Transverse colon (tissue), 4 donors: Measurements from ENCODE around the gene TRIM22. TPM values are rescaled to one million over a fixed set of nuclear protein-coding genes. Genes with fewer than 3 reads are reported as not detected.
"Not testable (repeated sequence)": the region's sequence is repeated elsewhere in the genome, so short reads cannot be mapped to it uniquely, and the experiment has no call there.

Experiments used
- DNase-seq: peaks from one replicate; pipeline ENCODE4 v3.0.0-alpha.2; 2019
- H3K27ac ChIP-seq, 4 donors: fragments of 200-600 bp; sonication (generic); 2 replicates each; pipeline ENCODE4 v1.5.1; 2016 to 2018; ENCODE audit warnings: inconsistent platforms in 4 of 4
- H3K27me3 ChIP-seq: fragments of 200-600 bp; sonication (generic); 2 replicates; pipeline ENCODE4 v1.5.1; 2017; ENCODE audit warnings: inconsistent platforms
- H3K36me3 ChIP-seq, 4 donors: fragments of 200-600 bp; sonication (generic); 2 replicates each; pipeline ENCODE4 v1.5.1; 2017 to 2019; ENCODE audit warnings: inconsistent platforms in 4 of 4
- H3K4me1 ChIP-seq, 4 donors: fragments of 200-600 bp; sonication (generic); 2 replicates each; pipeline ENCODE4 v1.5.1; 2017 to 2020; ENCODE audit warnings: inconsistent platforms in 4 of 4
- H3K4me3 ChIP-seq, 4 donors: fragments of 200-600 bp; sonication (generic); 1 replicate in 1 of 4; 2 replicates in 3 of 4; pipeline versions ENCODE4 v1.5.1 to v1.6.1; 2017 to 2019; ENCODE audit warnings: inconsistent platforms in 4 of 4
- H3K9me3 ChIP-seq, 2 donors: fragments of 200-600 bp; sonication (generic); 2 replicates each; pipeline ENCODE4 v1.5.1; 2017 to 2019; ENCODE audit warnings: inconsistent platforms in 2 of 2
- EP300 ChIP-seq: sonication (generic); formaldehyde crosslinking; IDR thresholded peaks from one replicate; pipeline ENCODE4 v1.6.1; 2017; ENCODE audit warnings: antibody characterized with exemption, low read depth
- POLR2A ChIP-seq: fragments of 450-650 bp; IDR thresholded peaks from one replicate; pipeline ENCODE4 v1.6.1; 2016; ENCODE audit warnings: antibody characterized with exemption, mild to moderate bottlenecking, moderate library complexity
- POLR2AphosphoS5 ChIP-seq, 3 donors: sonication (generic); formaldehyde crosslinking; IDR thresholded peaks; one replicate each; pipeline ENCODE4 v1.6.1; 2016; ENCODE audit warnings: antibody characterized with exemption in 3 of 3
- WGBS, 2 donors: methylation state at CpG; one replicate each; pipeline ENCODE4 v1.1.5; 2018; ENCODE audit warnings: low coverage in 1 of 2; 5-methylcytosine and 5-hydroxymethylcytosine counted together
- in situ Hi-C, 4 donors: fragments of 200-750 bp; cut with MboI; loops; one replicate each; pipeline versions ENCODE4 v1.15.0 to v1.15.1; 2017; ENCODE audit warnings: low sequenced_read_pairs in 3 of 4, low pct_ligation_motif_present in 1 of 4, low pct_unique_long_range_greater_than_20kb in 1 of 4
- intact Hi-C: fragments of 100-400 bp; cut with DNase I; formaldehyde crosslinking; loops from one replicate; pipeline ENCODE4 v1.15.1; 2023; ENCODE audit warnings: low total_unique reads
- total RNA-seq, 4 donors: library from RNA; depleted of rRNA; stranded (reverse); fragments of >200 nt; gene quantifications; one replicate each; pipeline ENCODE4 v1.1.0, GENCODE V29; 2016
- TF ChIP-seq, protein P1 (sequence below), 5 experiments: fragments of 200-600 bp in 3 of 5; fragments of 450-650 bp in 2 of 5; sonication (generic) in 3 of 5; IDR thresholded peaks; 1 replicate in 2 of 5; 2 replicates in 3 of 5; pipeline ENCODE4 v1.5.1; 2016 to 2017; ENCODE audit warnings: antibody characterized with exemption in 5 of 5, inconsistent platforms in 3 of 5, mild to moderate bottlenecking in 2 of 5, moderate library complexity in 1 of 5

The TRIM22 gene
- total RNA-seq, 4 donors from 2014 or later, result 3.2 to 35.2 (median 21.4) TPM

DNA sequence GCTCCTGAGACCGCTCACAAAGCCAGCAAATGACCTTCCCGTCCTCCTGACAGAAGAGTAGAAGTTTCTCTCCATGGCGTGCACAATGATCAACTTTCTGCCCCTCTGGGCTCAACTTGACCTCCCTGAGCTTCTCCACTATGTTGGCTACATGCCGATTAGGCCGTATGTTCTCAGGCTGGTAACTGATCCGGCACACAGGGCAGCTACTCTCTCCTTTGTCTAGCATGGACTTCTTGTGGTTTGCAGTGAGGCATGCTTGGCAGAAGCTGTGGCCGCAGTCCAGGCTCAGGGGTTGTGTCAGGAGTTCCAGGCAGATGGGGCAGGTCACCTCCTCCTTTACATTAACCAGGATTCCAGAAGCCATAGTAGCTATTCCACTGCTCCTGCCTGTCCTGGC lies 9.8 kb upstream of the TRIM22 start:
- H3K9me3 ChIP-seq, result no peaks in the 10 kb centered on the region
- no peak for DNase-seq
- 93 to 100% methylated on average over 1 to 7 of the region's 7 CpGs for WGBS, 2 donors
- TF ChIP-seq POLR2A (no peak), POLR2AphosphoS5 (IDR thresholded peaks at IDR 0.05) (no peak), EP300 (no peak)
- TF ChIP-seq, protein P1, sequence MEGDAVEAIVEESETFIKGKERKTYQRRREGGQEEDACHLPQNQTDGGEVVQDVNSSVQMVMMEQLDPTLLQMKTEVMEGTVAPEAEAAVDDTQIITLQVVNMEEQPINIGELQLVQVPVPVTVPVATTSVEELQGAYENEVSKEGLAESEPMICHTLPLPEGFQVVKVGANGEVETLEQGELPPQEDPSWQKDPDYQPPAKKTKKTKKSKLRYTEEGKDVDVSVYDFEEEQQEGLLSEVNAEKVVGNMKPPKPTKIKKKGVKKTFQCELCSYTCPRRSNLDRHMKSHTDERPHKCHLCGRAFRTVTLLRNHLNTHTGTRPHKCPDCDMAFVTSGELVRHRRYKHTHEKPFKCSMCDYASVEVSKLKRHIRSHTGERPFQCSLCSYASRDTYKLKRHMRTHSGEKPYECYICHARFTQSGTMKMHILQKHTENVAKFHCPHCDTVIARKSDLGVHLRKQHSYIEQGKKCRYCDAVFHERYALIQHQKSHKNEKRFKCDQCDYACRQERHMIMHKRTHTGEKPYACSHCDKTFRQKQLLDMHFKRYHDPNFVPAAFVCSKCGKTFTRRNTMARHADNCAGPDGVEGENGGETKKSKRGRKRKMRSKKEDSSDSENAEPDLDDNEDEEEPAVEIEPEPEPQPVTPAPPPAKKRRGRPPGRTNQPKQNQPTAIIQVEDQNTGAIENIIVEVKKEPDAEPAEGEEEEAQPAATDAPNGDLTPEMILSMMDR (IDR thresholded peaks at IDR 0.05), result no peak
- peaks cover 0 to 21% (median 7%) of the 10 kb centered on the region in 4 donors for H3K36me3 ChIP-seq
- intact Hi-C loops, result loop anchor here (10.0 kb wide), 1 partner anchor 85 kb away; the partner anchor contains the start of gene TRIM6
- in situ Hi-C loops, result no loop called here
- H3K27ac ChIP-seq, result no peak overlapping the region
- H3K4me3 ChIP-seq, result no peak overlapping the region
- no peaks in the 10 kb centered on the region for H3K27me3 ChIP-seq
- peaks cover 0 to 19% (median 10%) of the 10 kb centered on the region in 4 donors for H3K4me1 ChIP-seq

DNA sequence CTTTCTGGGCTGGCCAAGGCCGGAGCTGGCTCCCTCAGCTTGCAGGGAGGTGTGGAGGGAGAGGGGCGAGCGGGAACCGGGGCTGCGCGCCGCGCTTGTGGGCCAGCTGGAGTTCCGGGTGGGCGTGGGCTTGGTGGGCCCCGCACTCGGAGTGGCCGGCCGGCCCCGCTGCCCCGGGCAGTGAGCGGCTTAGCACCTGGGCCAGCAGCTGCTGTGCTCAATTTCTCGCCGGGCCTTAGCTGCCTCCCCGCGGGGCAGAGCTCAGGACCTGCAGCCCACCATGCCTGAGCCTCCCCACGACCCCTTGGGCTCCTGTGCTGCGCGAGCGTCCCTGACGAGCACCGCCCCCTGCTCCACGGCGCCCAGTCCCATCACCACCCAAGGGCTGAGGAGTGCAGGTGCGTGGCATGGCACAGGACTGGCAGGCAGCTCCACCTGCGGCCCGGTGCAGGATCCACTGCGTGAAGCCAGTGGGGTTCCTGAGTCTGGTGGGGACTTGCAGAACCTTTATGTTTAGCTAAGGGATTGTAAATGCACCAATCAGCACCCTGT lies 6.6 kb upstream of the TRIM22 start:
- 87% methylated on average over 24 of the region's 33 CpGs; no CpG with 5 or more reads in 1 of the 2 donors for WGBS, 2 donors
- peaks cover 3 to 25% (median 13%) of the 10 kb centered on the region in 4 donors for H3K4me1 ChIP-seq
- DNase-seq, H3K27ac ChIP-seq, in situ Hi-C loops, H3K9me3 ChIP-seq, H3K4me3 ChIP-seq, H3K27me3 ChIP-seq: not testable (repeated sequence)
- intact Hi-C loops, result loop anchor here (10.0 kb wide), 1 partner anchor 88 kb away; the partner anchor contains the start of gene TRIM6
- peaks cover 0 to 14% (median 4%) of the 10 kb centered on the region in 4 donors for H3K36me3 ChIP-seq

DNA sequence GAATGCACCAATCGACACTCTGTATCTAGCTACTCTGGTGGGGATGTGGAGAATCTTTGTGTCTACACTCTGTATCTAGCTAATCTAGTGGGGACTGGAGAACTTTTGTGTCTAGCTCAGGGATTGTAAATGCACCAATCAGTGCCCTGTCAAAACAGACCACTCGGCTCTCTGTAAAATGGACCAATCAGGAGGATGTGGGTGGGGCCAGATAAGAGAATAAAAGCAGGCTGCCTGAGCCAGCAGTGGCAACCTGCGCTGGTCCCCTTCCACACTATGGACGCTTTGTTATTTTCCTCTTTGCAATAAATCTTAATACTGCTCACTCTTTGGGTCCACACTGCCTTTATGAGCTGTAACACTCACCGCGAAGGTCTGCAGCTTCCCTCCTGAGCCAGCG lies 6.0 kb upstream of the TRIM22 start:
- peaks cover 3 to 29% (median 13%) of the 10 kb centered on the region in 4 donors for H3K4me1 ChIP-seq
- H3K9me3 ChIP-seq, DNase-seq, in situ Hi-C loops, H3K36me3 ChIP-seq, H3K27me3 ChIP-seq: not testable (repeated sequence)
- TF ChIP-seq POLR2AphosphoS5 (IDR thresholded peaks at IDR 0.05) (peak in 1 of 3 donors; percentile 49), POLR2A (peak; percentile 28)
- 59% methylated on average over 7 of the region's 7 CpGs; no CpG with 5 or more reads in 1 of the 2 donors for WGBS, 2 donors
- peak overlapping the region in 3 of 4 donors; percentile 41 to 64 (median 43) for H3K4me3 ChIP-seq
- peak overlapping the region; percentile 91 to 94 (median 93) for H3K27ac ChIP-seq
- intact Hi-C loops, result loop anchor here (10.0 kb wide), 1 partner anchor 89 kb away; the partner anchor contains the start of gene TRIM6

DNA sequence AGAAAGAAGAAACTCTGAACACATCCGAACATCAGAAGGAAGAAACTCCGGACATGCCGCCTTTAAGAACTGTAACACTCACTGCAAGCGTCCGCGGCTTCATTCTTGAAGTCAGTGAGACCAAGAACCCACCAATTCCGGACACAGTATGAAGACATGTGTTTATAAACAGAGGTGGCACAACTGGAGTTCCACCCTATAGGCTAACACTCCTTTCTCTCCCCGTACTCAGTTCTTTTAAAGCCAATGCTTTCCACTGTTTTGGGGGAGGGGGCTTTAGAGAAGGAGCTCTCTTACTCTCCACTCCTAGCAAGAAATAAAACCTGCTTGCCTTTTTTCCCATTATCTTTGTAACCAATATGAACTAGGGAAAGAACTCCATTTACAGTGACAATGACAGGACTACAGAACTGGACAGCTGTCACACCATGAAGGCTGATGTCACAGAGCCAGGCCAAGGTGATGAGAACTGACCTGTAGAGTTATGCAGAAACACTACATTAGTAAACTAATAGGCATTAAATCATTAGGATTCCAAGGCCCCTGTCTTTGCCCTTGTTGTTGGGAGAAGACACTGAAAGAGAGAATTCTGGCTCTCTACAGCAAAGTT lies 5.4 kb upstream of the TRIM22 start:
- no peak for TF ChIP-seq POLR2A
- TF ChIP-seq, protein P1 (IDR thresholded peaks at IDR 0.05), result no peak
- no peak for TF ChIP-seq EP300
- TF ChIP-seq POLR2AphosphoS5 (IDR thresholded peaks at IDR 0.05), result no peak
- Histone ChIP-seq H3K4me1 (peaks cover 3 to 34% (median 16%) of the 10 kb centered on the region in 4 donors), H3K9me3 (no peaks in the 10 kb centered on the region), H3K36me3 (peaks cover 0 to 2% (median 0%) of the 10 kb centered on the region in 4 donors), H3K27ac (peak overlapping the region; percentile 91 to 94 (median 93)), H3K4me3 (peak overlapping the region; percentile 23 to 64 (median 42)), H3K27me3 (no peaks in the 10 kb centered on the region)
- in situ Hi-C loops, result no loop called here
- no peak for DNase-seq
- intact Hi-C loops, result loop anchor here (10.0 kb wide), 1 partner anchor 89 kb away; the partner anchor contains the start of gene TRIM6
- 27% methylated on average over 8 of the region's 8 CpGs; no CpG with 5 or more reads in 1 of the 2 donors for WGBS, 2 donors
